Suprapubic skin (tissue), 4 donors: ENCODE data around the gene SLC25A29.

Experiments used
- CTCF ChIP-seq, 2 donors: fragments of 200-600 bp in 1 of 2; fragments of 450-650 bp in 1 of 2; sonication (generic) in 1 of 2; IDR thresholded peaks; one replicate each; pipeline ENCODE4 v1.5.1; 2016 to 2019; ENCODE audit warnings: antibody characterized with exemption in 2 of 2, mild to moderate bottlenecking in 1 of 2, moderate library complexity in 1 of 2
- POLR2A ChIP-seq, 2 donors: fragments of 450-650 bp; IDR thresholded peaks; one replicate each; pipeline ENCODE4 v1.6.1; 2017; ENCODE audit warnings: antibody characterized with exemption in 2 of 2, mild to moderate bottlenecking in 2 of 2, moderate library complexity in 2 of 2
- POLR2AphosphoS5 ChIP-seq, 3 donors: sonication (generic); formaldehyde crosslinking; IDR thresholded peaks; one replicate each; pipeline ENCODE4 v1.6.1; 2017; ENCODE audit warnings: antibody characterized with exemption in 3 of 3

GRCh38 chr14:100285913-100286400 lies 20.3 kb downstream of the SLC25A29 start:
- TF ChIP-seq CTCF (IDR thresholded peaks at IDR 0.05) (peak in 1 of 2 donors; percentile 11), POLR2A (IDR thresholded peaks at IDR 0.05) (no peak), POLR2AphosphoS5 (IDR thresholded peaks at IDR 0.05) (no peak)
